ENCODE measurements around the gene TCF12. TPM values are rescaled to one million over a fixed set of nuclear protein-coding genes. Genes with fewer than 3 reads are reported as not detected.

TCF12 gene
- total RNA-seq, 1 experiment from 2014 or later = 102 TPM

DNA sequence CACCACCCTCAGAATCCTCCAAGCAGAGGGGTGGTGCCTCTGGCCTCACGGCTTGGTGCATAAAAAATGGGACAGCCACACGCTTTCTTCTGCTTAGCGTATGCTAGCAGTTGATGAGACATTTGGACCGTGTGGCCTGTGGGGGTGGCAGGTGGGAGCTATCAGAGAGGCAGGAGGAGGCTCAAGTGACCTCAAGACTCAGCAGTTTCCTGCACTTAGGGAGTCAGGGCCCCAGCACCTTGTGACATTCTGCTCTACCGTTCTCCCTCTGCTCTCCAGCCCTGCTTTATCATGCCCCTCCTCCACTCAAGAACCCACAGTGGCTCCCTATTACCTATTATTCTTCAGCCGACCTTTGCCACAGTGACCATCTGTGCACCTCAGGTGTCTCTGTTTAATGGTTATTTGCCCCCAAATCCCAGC lies 416.9 kb downstream of the TCF12 start:
- Histone ChIP-seq H3K36me3 (ENCODE audit: control insufficient read depth, insufficient read depth, low read length) (no peaks in the 10 kb centered on the region), H3K4me1 (ENCODE audit: control insufficient read depth, insufficient read depth, low read length) (no peaks in the 10 kb centered on the region), H3K27me3 (ENCODE audit: control insufficient read depth, insufficient read depth, low read length) (no peaks in the 10 kb centered on the region), H3K27ac (ENCODE audit: low read length) (no peak overlapping the region), H3K9me3 (ENCODE audit: control insufficient read depth, insufficient read depth, low read depth, low read length) (no peaks in the 10 kb centered on the region), H3K4me3 (ENCODE audit: low read depth in 2 of 2, low read length in 2 of 2) (no peak overlapping the region)
- CTCF ChIA-PET = no interaction called here
- TF ChIP-seq, protein P1, sequence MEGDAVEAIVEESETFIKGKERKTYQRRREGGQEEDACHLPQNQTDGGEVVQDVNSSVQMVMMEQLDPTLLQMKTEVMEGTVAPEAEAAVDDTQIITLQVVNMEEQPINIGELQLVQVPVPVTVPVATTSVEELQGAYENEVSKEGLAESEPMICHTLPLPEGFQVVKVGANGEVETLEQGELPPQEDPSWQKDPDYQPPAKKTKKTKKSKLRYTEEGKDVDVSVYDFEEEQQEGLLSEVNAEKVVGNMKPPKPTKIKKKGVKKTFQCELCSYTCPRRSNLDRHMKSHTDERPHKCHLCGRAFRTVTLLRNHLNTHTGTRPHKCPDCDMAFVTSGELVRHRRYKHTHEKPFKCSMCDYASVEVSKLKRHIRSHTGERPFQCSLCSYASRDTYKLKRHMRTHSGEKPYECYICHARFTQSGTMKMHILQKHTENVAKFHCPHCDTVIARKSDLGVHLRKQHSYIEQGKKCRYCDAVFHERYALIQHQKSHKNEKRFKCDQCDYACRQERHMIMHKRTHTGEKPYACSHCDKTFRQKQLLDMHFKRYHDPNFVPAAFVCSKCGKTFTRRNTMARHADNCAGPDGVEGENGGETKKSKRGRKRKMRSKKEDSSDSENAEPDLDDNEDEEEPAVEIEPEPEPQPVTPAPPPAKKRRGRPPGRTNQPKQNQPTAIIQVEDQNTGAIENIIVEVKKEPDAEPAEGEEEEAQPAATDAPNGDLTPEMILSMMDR (IDR thresholded peaks at IDR 0.05) = no peak
- TF ChIP-seq SIN3A (IDR thresholded peaks at IDR 0.05; ENCODE audit: borderline replicate concordance, insufficient read depth, low read depth, low read length) (no peak), TCF7L2 (IDR thresholded peaks at IDR 0.05; ENCODE audit: low read depth, low read length) (no peak), POLR2AphosphoS5 (IDR thresholded peaks at IDR 0.05; ENCODE audit: low read depth, low read length) (no peak)
- TF ChIP-seq, protein P2, sequence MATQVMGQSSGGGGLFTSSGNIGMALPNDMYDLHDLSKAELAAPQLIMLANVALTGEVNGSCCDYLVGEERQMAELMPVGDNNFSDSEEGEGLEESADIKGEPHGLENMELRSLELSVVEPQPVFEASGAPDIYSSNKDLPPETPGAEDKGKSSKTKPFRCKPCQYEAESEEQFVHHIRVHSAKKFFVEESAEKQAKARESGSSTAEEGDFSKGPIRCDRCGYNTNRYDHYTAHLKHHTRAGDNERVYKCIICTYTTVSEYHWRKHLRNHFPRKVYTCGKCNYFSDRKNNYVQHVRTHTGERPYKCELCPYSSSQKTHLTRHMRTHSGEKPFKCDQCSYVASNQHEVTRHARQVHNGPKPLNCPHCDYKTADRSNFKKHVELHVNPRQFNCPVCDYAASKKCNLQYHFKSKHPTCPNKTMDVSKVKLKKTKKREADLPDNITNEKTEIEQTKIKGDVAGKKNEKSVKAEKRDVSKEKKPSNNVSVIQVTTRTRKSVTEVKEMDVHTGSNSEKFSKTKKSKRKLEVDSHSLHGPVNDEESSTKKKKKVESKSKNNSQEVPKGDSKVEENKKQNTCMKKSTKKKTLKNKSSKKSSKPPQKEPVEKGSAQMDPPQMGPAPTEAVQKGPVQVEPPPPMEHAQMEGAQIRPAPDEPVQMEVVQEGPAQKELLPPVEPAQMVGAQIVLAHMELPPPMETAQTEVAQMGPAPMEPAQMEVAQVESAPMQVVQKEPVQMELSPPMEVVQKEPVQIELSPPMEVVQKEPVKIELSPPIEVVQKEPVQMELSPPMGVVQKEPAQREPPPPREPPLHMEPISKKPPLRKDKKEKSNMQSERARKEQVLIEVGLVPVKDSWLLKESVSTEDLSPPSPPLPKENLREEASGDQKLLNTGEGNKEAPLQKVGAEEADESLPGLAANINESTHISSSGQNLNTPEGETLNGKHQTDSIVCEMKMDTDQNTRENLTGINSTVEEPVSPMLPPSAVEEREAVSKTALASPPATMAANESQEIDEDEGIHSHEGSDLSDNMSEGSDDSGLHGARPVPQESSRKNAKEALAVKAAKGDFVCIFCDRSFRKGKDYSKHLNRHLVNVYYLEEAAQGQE (IDR thresholded peaks at IDR 0.05; ENCODE audit: insufficient read depth in 1 of 2, low read depth in 2 of 2, low read length in 1 of 2) = no peak
- DNase-seq (ENCODE audit: low read depth, low spot score) (no peak), ATAC-seq (no peak)
- BruUV-seq (replicated peaks) = no TSS peak
- intact Hi-C loops (cut with micrococcal nuclease; ENCODE audit: unreplicated experiment) (no loop called here), in situ Hi-C loops (cut with HindIII; ENCODE audit: low pct_unique_long_range_greater_than_20kb, low sequenced_read_pairs) (no loop called here)
- POLR2A ChIA-PET = no interaction called here

DNA sequence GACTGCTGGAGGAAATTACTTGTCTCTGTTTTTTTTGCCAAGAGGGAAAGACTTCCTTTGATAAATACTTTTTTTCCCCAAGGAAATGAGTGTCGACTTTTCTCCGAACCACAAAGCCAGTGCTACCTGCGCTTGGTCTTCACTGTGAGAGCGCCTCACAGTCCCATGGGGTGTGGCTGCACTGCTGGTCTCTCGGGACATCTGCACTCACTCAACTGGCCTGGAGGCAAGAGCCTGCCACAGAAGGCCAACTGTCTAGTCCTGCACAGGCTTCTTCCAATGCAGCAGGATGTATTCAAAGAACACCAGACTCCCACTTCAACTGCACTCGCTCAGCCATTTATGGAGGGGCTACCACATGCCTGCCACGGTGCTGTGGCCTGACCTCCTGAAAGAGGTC lies 417.3 kb downstream of the TCF12 start:
- no TSS peak for BruUV-seq (replicated peaks)
- CTCF ChIA-PET = no interaction called here
- Histone ChIP-seq H3K27ac (ENCODE audit: low read length) (no peak overlapping the region), H3K4me3 (ENCODE audit: low read depth in 2 of 2, low read length in 2 of 2) (no peak overlapping the region), H3K27me3 (ENCODE audit: control insufficient read depth, insufficient read depth, low read length) (no peaks in the 10 kb centered on the region), H3K4me1 (ENCODE audit: control insufficient read depth, insufficient read depth, low read length) (no peaks in the 10 kb centered on the region), H3K9me3 (ENCODE audit: control insufficient read depth, insufficient read depth, low read depth, low read length) (no peaks in the 10 kb centered on the region), H3K36me3 (ENCODE audit: control insufficient read depth, insufficient read depth, low read length) (no peaks in the 10 kb centered on the region)
- intact Hi-C loops (cut with micrococcal nuclease; ENCODE audit: unreplicated experiment) (no loop called here), in situ Hi-C loops (cut with HindIII; ENCODE audit: low pct_unique_long_range_greater_than_20kb, low sequenced_read_pairs) (no loop called here)
- TF ChIP-seq, protein P1 (IDR thresholded peaks at IDR 0.05) = no peak
- TF ChIP-seq, protein P2 (IDR thresholded peaks at IDR 0.05; ENCODE audit: insufficient read depth in 1 of 2, low read depth in 2 of 2, low read length in 1 of 2) = no peak
- no peak for TF ChIP-seq SIN3A (IDR thresholded peaks at IDR 0.05; ENCODE audit: borderline replicate concordance, insufficient read depth, low read depth, low read length)
- TF ChIP-seq POLR2AphosphoS5 (IDR thresholded peaks at IDR 0.05; ENCODE audit: low read depth, low read length) = no peak
- no peak for TF ChIP-seq TCF7L2 (IDR thresholded peaks at IDR 0.05; ENCODE audit: low read depth, low read length)
- POLR2A ChIA-PET = no interaction called here
- no peak for ATAC-seq
- DNase-seq (ENCODE audit: low read depth, low spot score) = no peak
